Measurements from ENCODE around the gene LRG1.

Gene LRG1

DNA sequence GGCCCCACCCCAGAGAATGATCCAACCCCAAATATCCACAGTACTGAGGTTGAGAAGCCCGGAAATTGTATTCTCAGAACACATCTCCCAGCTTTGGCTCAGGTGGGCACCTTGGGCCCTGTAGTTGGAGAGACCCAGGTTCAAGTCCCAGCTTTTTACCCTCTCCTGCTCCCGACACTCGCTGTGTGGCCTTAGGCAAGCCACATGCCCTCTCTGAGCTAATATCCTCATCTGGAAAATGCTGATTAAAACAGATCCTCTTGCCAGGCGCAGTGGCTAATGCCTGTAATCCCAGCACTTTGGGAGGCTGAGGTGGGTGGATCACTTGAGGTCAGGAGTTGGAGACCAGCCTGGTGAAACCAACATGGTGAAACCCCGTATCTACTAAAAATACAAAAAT, 24.1 kb downstream of the LRG1 start:
- TF ChIP-seq POU2F2 (IDR thresholded peaks at IDR 0.05; ENCODE audit: low read depth, low read length) (no peak), TAF1 (IDR thresholded peaks at IDR 0.05; ENCODE audit: low read depth, low read length) (no peak)
- DNase-seq (ENCODE audit: insufficient read length, low spot score) (no peak), FAIRE-seq (no peak)

DNA sequence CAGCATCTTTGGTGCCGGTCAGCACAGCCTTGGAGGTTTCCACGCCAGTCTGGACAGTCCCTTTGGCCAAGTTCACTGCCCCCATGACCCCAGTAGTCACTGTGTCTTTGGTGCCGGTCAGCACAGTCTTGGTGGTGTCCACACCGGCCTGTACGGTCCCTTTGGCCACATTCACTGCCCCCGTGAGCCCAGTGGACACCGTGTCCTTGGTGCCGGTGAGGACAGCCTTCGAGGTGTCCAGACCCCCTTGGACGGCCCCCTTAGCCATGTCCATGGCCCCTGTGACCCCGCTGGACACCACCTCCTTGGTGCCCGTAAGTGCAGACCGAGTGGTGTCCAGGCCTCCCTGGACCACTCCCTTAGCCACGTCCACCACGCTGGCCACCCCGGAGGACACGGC, 26.6 kb downstream of the LRG1 start:
- DNase-seq (ENCODE audit: insufficient read length, low spot score) (no peak), FAIRE-seq (no peak)
- TF ChIP-seq POLR2AphosphoS5 (IDR thresholded peaks at IDR 0.05; ENCODE audit: low read depth, low read length), result no peak
- TF ChIP-seq SPI1 (IDR thresholded peaks at IDR 0.05; ENCODE audit: low read depth, low read length), result no peak
- no peak for TF ChIP-seq PAX5 (IDR thresholded peaks at IDR 0.05; ENCODE audit: insufficient read depth, low read length, severe bottlenecking)
- TF ChIP-seq POLR2A (IDR thresholded peaks at IDR 0.05; ENCODE audit: low read depth, low read length), result no peak
- TF ChIP-seq POU2F2 (IDR thresholded peaks at IDR 0.05; ENCODE audit: low read depth, low read length), result no peak
- no peak for TF ChIP-seq TAF1 (IDR thresholded peaks at IDR 0.05; ENCODE audit: low read depth, low read length)

DNA sequence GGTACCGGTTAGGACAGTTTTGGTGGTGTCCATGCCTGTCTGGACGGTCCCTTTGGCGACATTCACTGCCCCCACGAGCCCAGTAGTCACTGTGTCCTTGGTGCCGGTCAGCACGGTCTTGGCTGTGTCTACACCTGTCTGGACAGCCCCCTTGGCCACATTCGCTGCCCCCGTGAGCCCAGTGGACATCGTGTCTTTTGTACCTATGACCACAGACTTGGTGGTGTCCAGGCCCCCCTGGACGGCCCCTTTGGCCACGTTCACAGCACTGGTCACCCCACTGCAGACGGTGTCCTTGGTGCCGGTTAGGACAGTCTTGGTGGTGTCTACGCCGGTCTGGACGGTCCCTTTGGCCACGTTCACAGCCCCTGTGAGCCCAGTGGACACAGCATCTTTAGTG, 27.8 kb downstream of the LRG1 start:
- no peak for DNase-seq (ENCODE audit: insufficient read length, low spot score)
- no peak for TF ChIP-seq PAX5 (IDR thresholded peaks at IDR 0.05; ENCODE audit: insufficient read depth, low read length, severe bottlenecking)
- FAIRE-seq, result no peak

GRCh38 chr19:4511300-4512054, 28.4 kb downstream of the LRG1 start:
- FAIRE-seq (no peak), DNase-seq (ENCODE audit: insufficient read length, low spot score) (no peak)
- TF ChIP-seq POU2F2 (IDR thresholded peaks at IDR 0.05; ENCODE audit: low read depth, low read length) (no peak), SPI1 (IDR thresholded peaks at IDR 0.05; ENCODE audit: low read depth, low read length) (no peak), PAX5 (IDR thresholded peaks at IDR 0.05; ENCODE audit: insufficient read depth, low read length, severe bottlenecking) (no peak), POLR2A (IDR thresholded peaks at IDR 0.05; ENCODE audit: low read depth, low read length) (no peak)

- no peak for DNase-seq (ENCODE audit: insufficient read length, low spot score)
- no peak for TF ChIP-seq TAF1 (IDR thresholded peaks at IDR 0.05; ENCODE audit: low read depth, low read length)
- no peak for TF ChIP-seq POLR2A (IDR thresholded peaks at IDR 0.05; ENCODE audit: low read depth, low read length)
- no peak for TF ChIP-seq PAX5 (IDR thresholded peaks at IDR 0.05; ENCODE audit: insufficient read depth, low read length, severe bottlenecking)
- no peak for TF ChIP-seq POLR2AphosphoS5 (IDR thresholded peaks at IDR 0.05; ENCODE audit: low read depth, low read length)
- no peak for TF ChIP-seq SPI1 (IDR thresholded peaks at IDR 0.05; ENCODE audit: low read depth, low read length)
- TF ChIP-seq POU2F2 (IDR thresholded peaks at IDR 0.05; ENCODE audit: low read depth, low read length), result no peak
- FAIRE-seq, result no peak
Measured at GRCh38 chr19:4510435-4511255, 29.2 kb downstream of the LRG1 start.

DNA sequence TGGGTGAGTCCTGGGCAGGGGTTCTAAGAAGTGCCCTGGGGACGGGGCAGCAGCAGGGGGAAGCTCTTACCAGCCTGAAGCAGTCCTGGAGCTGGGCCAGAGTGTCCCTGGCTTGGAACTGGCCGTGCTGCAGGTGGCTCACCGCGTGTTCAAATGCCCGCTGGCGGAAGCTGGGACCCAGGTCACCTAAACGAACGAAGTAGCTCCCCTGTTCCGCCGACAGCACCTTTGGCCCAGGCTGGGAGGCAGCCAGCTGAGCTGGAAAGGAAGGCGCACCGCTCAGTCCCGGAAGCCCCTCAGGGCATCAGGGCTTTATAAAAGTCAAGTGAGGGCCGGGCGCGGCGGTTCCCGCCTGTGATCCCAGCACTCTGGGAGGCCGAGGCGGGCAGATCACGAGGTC, 31.1 kb downstream of the LRG1 start:
- no peak for DNase-seq (ENCODE audit: insufficient read length, low spot score)
- no peak for TF ChIP-seq POU2F2 (IDR thresholded peaks at IDR 0.05; ENCODE audit: low read depth, low read length)
- no peak for TF ChIP-seq POLR2AphosphoS5 (IDR thresholded peaks at IDR 0.05; ENCODE audit: low read depth, low read length)
- TF ChIP-seq SPI1 (IDR thresholded peaks at IDR 0.05; ENCODE audit: low read depth, low read length), result no peak
- TF ChIP-seq POLR2A (IDR thresholded peaks at IDR 0.05; ENCODE audit: low read depth, low read length), result no peak
- no peak for TF ChIP-seq PAX5 (IDR thresholded peaks at IDR 0.05; ENCODE audit: insufficient read depth, low read length, severe bottlenecking)
- no peak for TF ChIP-seq TAF1 (IDR thresholded peaks at IDR 0.05; ENCODE audit: low read depth, low read length)
- FAIRE-seq, result no peak

DNA sequence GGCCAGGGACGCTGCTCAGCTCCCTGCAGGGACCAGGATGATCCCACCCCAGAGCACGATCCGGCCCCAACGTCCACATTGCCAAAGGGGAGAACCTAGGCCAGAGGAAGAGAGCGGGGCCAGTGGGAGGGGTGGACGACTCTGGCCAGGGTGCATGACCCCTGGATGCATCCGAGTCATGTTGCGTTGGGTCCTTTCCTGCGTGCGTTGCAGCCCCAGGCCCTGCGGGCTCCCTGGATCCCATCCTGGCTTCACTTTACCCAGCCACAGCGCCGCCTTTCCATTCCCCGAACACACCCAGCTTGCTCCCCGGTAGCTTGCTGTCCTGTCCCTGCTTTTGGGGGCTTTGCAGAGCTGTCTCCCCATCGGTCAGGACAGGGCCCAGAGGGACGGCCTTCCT, 32.0 kb downstream of the LRG1 start:
- TF ChIP-seq POU2F2 (IDR thresholded peaks at IDR 0.05; ENCODE audit: low read depth, low read length), result no peak
- TF ChIP-seq POLR2A (IDR thresholded peaks at IDR 0.05; ENCODE audit: low read depth, low read length), result no peak
- TF ChIP-seq POLR2AphosphoS5 (IDR thresholded peaks at IDR 0.05; ENCODE audit: low read depth, low read length), result no peak
- TF ChIP-seq TAF1 (IDR thresholded peaks at IDR 0.05; ENCODE audit: low read depth, low read length), result no peak
- no peak for TF ChIP-seq SPI1 (IDR thresholded peaks at IDR 0.05; ENCODE audit: low read depth, low read length)
- TF ChIP-seq PAX5 (IDR thresholded peaks at IDR 0.05; ENCODE audit: insufficient read depth, low read length, severe bottlenecking), result no peak
- FAIRE-seq (no peak), DNase-seq (ENCODE audit: insufficient read length, low spot score) (no peak)

DNA sequence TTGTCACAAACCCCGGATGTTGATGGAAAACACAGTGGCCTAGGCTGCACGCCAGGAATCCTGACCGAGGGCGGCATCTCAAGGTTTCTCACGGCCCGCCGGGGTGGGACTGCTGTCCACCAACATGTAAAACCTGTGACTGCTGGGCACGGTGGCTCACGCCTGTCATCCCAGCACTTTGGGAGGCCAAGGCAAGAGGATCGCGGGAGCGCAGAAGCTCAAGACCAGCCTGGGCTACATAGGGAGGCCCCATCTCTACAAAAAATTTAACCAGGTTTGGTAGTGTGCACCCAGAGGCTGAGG, 32.7 kb downstream of the LRG1 start:
- no peak for TF ChIP-seq POLR2A (IDR thresholded peaks at IDR 0.05; ENCODE audit: low read depth, low read length)
- FAIRE-seq, result no peak
- DNase-seq (ENCODE audit: insufficient read length, low spot score), result no peak

DNA sequence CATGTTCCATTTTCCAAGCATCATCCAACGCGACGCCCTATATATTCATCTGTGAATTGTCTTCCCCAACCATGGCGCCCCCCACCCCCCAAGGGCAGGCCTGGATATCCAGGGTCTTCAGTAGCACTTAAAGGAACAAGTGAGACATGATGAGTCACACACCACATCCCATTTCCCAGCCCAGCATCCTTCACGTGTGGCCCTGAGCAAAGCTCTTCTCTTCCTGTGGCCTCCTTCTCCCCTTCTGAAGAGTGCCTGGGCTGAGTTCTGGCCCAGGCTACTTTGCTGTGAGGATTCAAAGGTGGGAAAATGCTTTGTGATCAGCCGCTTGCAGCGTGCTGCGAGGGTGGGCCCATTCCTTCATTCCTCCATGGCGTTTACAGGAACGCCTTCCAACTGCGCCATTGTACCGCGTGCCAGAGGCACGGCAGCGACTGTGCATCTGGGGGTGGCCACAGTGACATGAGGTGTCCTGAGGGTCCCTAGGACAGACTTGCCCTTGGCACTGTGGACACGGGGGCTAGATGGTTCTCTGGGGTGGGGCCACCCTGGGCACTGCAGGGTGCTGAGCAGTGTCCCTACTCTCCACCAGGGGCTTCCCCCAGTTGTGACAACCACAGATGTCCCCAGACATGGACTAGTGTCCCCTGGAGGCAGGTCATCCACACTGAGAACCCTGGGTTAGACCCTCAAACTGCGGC, 33.2 kb downstream of the LRG1 start:
- FAIRE-seq, result no peak
- no peak for DNase-seq (ENCODE audit: insufficient read length, low spot score)
- no peak for TF ChIP-seq TAF1 (IDR thresholded peaks at IDR 0.05; ENCODE audit: low read depth, low read length)
- TF ChIP-seq POLR2A (IDR thresholded peaks at IDR 0.05; ENCODE audit: low read depth, low read length), result no peak
- TF ChIP-seq PAX5 (IDR thresholded peaks at IDR 0.05; ENCODE audit: insufficient read depth, low read length, severe bottlenecking), result no peak
- no peak for TF ChIP-seq SPI1 (IDR thresholded peaks at IDR 0.05; ENCODE audit: low read depth, low read length)
- TF ChIP-seq POU2F2 (IDR thresholded peaks at IDR 0.05; ENCODE audit: low read depth, low read length), result no peak
- TF ChIP-seq POLR2AphosphoS5 (IDR thresholded peaks at IDR 0.05; ENCODE audit: low read depth, low read length), result no peak

Data from GM12891 (cell line).